Measurements from ENCODE around the gene DLGAP1. TPM values are rescaled to one million over a fixed set of nuclear protein-coding genes. Genes with fewer than 3 reads are reported as not detected.

The DLGAP1 gene
- total and polyA plus RNA-seq, 2 of the 4 experiments (the other 2 are of a cell fraction) = under 0.01 to 0.09 TPM

DNA sequence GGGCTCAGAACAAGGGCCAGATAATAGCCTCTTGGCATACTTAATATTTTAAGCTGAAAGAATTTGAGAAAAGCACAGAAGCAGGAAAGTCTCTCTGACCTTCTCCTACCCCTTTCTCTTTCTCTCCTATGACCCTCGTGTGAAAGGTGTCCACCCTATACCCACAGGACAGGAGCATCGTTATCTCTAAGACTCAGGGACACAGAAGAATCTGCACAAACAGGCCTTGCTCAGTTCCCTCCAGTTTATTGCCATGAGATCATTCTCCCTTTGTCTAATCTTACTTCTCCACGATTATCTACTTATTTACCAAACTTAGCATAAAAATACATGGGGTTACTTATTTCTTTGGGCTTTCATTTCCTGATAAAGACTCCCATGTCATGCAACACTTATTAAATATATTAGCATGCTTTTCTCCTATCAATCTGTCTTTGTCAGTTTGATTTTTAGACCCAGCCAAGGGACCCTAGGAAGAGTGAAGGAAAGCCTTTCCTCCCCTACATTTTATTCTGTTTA lies 370.7 kb downstream of the DLGAP1 start:
- Histone ChIP-seq H3K4me1 (ENCODE audit: control insufficient read depth, insufficient read depth, low read length) (no peaks in the 10 kb centered on the region), H3K18ac (ENCODE audit: low read depth, low read length) (no peak overlapping the region), H3K9ac (ENCODE audit: low read depth, low read length) (no peak overlapping the region), H3K27me3 (ENCODE audit: control insufficient read depth, insufficient read depth, low read length) (no peaks in the 10 kb centered on the region), H2BK120ac (ENCODE audit: low read depth, low read length) (no peak overlapping the region), H2BK20ac (ENCODE audit: low read depth, low read length) (no peak overlapping the region), H3K27ac (ENCODE audit: insufficient read depth, low read length) (no peak overlapping the region), H3K9me3 (ENCODE audit: control insufficient read depth, insufficient read depth, low read length) (no peaks in the 10 kb centered on the region), H3K79me1 (ENCODE audit: low read depth in 1 of 2, low read length in 2 of 2) (no peaks in the 10 kb centered on the region), H3K4me2 (ENCODE audit: low read depth, low read length) (no peak overlapping the region), H3K23ac (ENCODE audit: low read depth, low read length) (no peak overlapping the region), H3K9me1 (ENCODE audit: insufficient read depth, low read length) (no peaks in the 10 kb centered on the region), H2AK9ac (replicated peaks; ENCODE audit: low read depth, low read length, poor library complexity) (no peak overlapping the region), H3K4ac (ENCODE audit: low read depth, low read length) (no peak overlapping the region), H3K14ac (replicated peaks; ENCODE audit: low read depth, low read length) (no peak overlapping the region), H4K20me1 (ENCODE audit: insufficient read depth, low read length) (no peaks in the 10 kb centered on the region), H2AFZ (replicated peaks; ENCODE audit: low read length, poor library complexity) (no peak overlapping the region), H2AK5ac (ENCODE audit: low read depth, low read length) (no peak overlapping the region), H2BK5ac (ENCODE audit: low read depth, low read length, poor library complexity, severe bottlenecking) (no peak overlapping the region), H3K4me3 (ENCODE audit: insufficient read depth, low read depth, low read length) (no peak overlapping the region), H4K8ac (ENCODE audit: low read depth in 2 of 2, low read length in 2 of 2) (no peak overlapping the region), H2BK15ac (ENCODE audit: low read depth, low read length) (no peak overlapping the region), H4K5ac (ENCODE audit: low read depth, low read length) (no peak overlapping the region), H4K91ac (ENCODE audit: insufficient read depth, low read depth, low read length) (no peak overlapping the region), H3K56ac (ENCODE audit: extremely low read depth, insufficient read depth, low read length) (no peak overlapping the region), H3K36me3 (ENCODE audit: control insufficient read depth, insufficient read depth, low read length) (no peaks in the 10 kb centered on the region)
- BruUV-seq (replicated peaks) = no TSS peak
- ChIA-PET POLR2A (ENCODE audit: unreplicated experiment) (no interaction called here), CTCF (no interaction called here)
- DNase-seq (no peak), ATAC-seq (ENCODE audit: low read depth) (no peak)
- dilution Hi-C loops (cut with HindIII; ENCODE audit: low sequenced_read_pairs, unreplicated experiment) (no loop called here), intact Hi-C loops (cut with micrococcal nuclease) (no loop called here), in situ Hi-C loops (cut with MboI; ENCODE audit: low sequenced_read_pairs) (no loop called here)
- TF ChIP-seq SMC3 (IDR thresholded peaks at IDR 0.05; ENCODE audit: low read depth, low read length) = no peak
- TF ChIP-seq, protein P1, sequence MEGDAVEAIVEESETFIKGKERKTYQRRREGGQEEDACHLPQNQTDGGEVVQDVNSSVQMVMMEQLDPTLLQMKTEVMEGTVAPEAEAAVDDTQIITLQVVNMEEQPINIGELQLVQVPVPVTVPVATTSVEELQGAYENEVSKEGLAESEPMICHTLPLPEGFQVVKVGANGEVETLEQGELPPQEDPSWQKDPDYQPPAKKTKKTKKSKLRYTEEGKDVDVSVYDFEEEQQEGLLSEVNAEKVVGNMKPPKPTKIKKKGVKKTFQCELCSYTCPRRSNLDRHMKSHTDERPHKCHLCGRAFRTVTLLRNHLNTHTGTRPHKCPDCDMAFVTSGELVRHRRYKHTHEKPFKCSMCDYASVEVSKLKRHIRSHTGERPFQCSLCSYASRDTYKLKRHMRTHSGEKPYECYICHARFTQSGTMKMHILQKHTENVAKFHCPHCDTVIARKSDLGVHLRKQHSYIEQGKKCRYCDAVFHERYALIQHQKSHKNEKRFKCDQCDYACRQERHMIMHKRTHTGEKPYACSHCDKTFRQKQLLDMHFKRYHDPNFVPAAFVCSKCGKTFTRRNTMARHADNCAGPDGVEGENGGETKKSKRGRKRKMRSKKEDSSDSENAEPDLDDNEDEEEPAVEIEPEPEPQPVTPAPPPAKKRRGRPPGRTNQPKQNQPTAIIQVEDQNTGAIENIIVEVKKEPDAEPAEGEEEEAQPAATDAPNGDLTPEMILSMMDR (conservative IDR thresholded peaks at IDR 0.05; ENCODE audit: low read depth, low read length) = no peak
- no peak for TF ChIP-seq NFE2L2 (IDR thresholded peaks at IDR 0.05; ENCODE audit: low read depth, low read length)
- no peak for TF ChIP-seq USF2 (IDR thresholded peaks at IDR 0.05; ENCODE audit: low read depth, low read length)
- TF ChIP-seq RFX5 (IDR thresholded peaks at IDR 0.05; ENCODE audit: low read depth, low read length) = no peak
- TF ChIP-seq FOS (IDR thresholded peaks at IDR 0.05; ENCODE audit: low read depth, low read length) = no peak
- TF ChIP-seq MAZ (IDR thresholded peaks at IDR 0.05; ENCODE audit: borderline replicate concordance, low read depth, low read length) = no peak
- no peak for TF ChIP-seq CHD1 (IDR thresholded peaks at IDR 0.05; ENCODE audit: low read depth, low read length)
- TF ChIP-seq MXI1 (IDR thresholded peaks at IDR 0.05; ENCODE audit: borderline replicate concordance, low read depth, low read length) = no peak
- no peak for TF ChIP-seq MAFK (IDR thresholded peaks at IDR 0.05; ENCODE audit: low read depth, low read length)
- TF ChIP-seq CEBPB (IDR thresholded peaks at IDR 0.05; ENCODE audit: low read depth, low read length) = no peak
- TF ChIP-seq RAD21 (IDR thresholded peaks at IDR 0.05; ENCODE audit: low read length) = no peak
- TF ChIP-seq BHLHE40 (IDR thresholded peaks at IDR 0.05; ENCODE audit: low read depth, low read length) = no peak
- no peak for TF ChIP-seq ELK1 (IDR thresholded peaks at IDR 0.05; ENCODE audit: borderline replicate concordance, low read depth, low read length)
- no peak for TF ChIP-seq RCOR1 (IDR thresholded peaks at IDR 0.05; ENCODE audit: insufficient replicate concordance, low read length)
- TF ChIP-seq POLR2A (IDR thresholded peaks at IDR 0.05; ENCODE audit: low read depth, low read length) = no peak
- 20% methylated on average over 2 of the region's 3 CpGs; no CpG with 5 or more reads in 1 of the 2 experiments for WGBS, 2 experiments (ENCODE audit: extremely low coverage in 2 of 2, insufficient read length in 1 of 2)
